ENCODE results near the gene UBAC2.

DNA sequence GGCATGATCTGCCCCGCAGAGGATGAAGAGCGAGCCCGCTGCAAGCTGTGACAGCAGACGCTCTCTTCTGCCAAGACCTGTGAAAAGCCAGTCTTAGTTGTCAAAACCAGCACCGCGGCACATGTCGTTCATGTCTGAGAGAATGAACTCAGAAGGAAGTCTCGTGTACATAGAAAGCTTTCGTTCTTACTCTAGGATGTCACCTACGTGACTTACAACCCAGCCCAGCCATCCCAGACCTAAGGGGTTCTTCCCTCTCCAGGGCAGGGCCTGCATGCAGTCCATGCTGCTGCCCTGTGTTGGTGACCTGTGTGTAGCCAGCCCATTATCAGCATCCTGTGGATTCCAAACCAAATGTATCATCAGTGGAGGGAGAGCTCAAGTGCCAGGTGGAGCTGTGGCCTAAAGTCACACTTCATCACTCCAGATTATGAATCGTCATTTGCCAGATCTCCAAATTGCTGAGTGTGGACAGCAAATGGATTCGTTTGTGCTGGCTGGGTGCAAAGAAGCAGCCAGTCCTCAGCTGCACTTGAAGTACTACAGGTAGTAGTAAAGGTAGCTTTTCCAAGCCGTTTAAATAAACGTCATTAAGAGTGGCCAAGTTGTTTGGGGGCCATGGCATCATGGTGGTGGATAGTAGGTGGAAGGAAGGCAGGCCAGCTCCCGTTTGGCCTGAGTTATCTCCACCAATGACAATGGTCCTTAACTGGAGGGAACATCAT lies 180.4 kb downstream of the UBAC2 start:
- TF ChIP-seq CTCF (IDR thresholded peaks at IDR 0.05; ENCODE audit: borderline replicate concordance, extremely low read depth, low read length, poor library complexity, severe bottlenecking) (no peak), EZH2 (IDR thresholded peaks at IDR 0.05; ENCODE audit: borderline replicate concordance, low read depth, low read length, severe bottlenecking) (no peak)

Measured in DND-41 (cell line).